ENCODE measurements around the gene TRAP1.

TRAP1 gene

DNA sequence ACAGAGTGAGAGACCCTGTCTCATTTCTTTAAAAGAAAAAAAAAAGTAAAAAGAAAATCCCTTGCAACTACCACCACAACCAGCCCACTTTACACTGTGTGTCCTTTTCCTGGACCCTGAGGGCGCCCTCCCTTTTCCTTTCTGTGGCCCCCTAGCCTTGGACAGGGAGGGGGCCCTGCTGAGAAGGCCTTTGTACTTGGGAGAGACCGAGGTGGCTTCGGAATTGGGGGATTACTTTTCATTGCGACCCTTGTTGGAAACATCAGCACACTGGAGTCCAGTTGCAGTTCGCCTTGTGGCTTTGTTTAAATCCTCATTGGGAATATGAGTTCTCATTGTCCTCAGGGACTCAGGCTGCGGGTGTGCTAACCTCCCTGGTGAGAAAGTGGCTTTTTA is 72.2 kb downstream of the TRAP1 start:
- Histone ChIP-seq H3K36me3 (ENCODE audit: insufficient read depth) (no peaks in the 10 kb centered on the region), H4K20me1 (ENCODE audit: insufficient read depth) (no peaks in the 10 kb centered on the region), H3K4me3 (IDR thresholded peaks at IDR 0.05; ENCODE audit: insufficient read depth, low read depth, low read length) (no peak overlapping the region), H3K4me2 (no peak overlapping the region), H3K4me1 (ENCODE audit: low read depth, poor library complexity, severe bottlenecking) (no peaks in the 10 kb centered on the region), H3K79me2 (ENCODE audit: insufficient read depth, low read depth) (no peaks in the 10 kb centered on the region), H2AFZ (ENCODE audit: low read depth) (no peak overlapping the region), H3K27me3 (ENCODE audit: insufficient read depth, low read depth) (no peaks in the 10 kb centered on the region), H3K9ac (no peak overlapping the region), H3K27ac (no peak overlapping the region)
- TF ChIP-seq, protein P1, sequence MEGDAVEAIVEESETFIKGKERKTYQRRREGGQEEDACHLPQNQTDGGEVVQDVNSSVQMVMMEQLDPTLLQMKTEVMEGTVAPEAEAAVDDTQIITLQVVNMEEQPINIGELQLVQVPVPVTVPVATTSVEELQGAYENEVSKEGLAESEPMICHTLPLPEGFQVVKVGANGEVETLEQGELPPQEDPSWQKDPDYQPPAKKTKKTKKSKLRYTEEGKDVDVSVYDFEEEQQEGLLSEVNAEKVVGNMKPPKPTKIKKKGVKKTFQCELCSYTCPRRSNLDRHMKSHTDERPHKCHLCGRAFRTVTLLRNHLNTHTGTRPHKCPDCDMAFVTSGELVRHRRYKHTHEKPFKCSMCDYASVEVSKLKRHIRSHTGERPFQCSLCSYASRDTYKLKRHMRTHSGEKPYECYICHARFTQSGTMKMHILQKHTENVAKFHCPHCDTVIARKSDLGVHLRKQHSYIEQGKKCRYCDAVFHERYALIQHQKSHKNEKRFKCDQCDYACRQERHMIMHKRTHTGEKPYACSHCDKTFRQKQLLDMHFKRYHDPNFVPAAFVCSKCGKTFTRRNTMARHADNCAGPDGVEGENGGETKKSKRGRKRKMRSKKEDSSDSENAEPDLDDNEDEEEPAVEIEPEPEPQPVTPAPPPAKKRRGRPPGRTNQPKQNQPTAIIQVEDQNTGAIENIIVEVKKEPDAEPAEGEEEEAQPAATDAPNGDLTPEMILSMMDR (conservative IDR thresholded peaks at IDR 0.05; ENCODE audit: low read depth, low read length) = no peak

DNA sequence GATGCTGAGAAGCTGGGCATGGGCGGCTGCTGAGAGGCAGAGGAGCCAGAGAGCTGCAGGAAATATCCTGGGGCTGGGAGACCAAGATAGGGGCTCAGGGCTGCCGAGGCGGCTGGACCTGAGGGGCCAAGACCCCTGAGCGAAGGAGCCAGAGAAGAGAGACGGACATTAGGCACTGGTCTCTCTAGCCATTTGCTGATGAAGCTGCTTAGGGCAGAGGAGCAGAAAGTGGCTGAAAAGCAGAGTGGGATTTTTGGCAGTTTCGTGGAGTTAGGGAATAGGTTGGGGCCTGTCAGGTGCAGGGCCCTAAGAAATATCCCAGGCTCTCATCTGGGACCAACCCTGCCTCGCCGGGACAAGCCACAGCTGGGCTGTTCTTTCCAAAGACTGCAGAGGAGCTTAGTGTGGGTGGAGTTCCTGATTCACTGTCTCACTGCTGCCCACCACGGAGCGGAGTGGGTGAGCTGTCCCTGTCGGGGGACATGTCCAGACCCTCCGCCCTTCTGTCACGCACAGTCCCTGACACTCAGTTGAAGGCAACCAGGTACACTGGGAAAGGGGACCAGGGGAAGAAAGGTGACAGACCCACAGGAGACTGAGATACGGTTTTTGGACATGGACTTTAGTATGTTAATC is 74.1 kb downstream of the TRAP1 start:
- no peaks in the 10 kb centered on the region for H3K4me1 ChIP-seq (ENCODE audit: low read depth, poor library complexity, severe bottlenecking)
- H3K9ac ChIP-seq = no peak overlapping the region
- no peak overlapping the region for H2AFZ ChIP-seq (ENCODE audit: low read depth)
- H3K27ac ChIP-seq = no peak overlapping the region
- no peak overlapping the region for H3K4me3 ChIP-seq (IDR thresholded peaks at IDR 0.05; ENCODE audit: insufficient read depth, low read depth, low read length)
- no peaks in the 10 kb centered on the region for H3K36me3 ChIP-seq (ENCODE audit: insufficient read depth)
- no peak overlapping the region for H3K4me2 ChIP-seq
- no peaks in the 10 kb centered on the region for H3K79me2 ChIP-seq (ENCODE audit: insufficient read depth, low read depth)
- no peaks in the 10 kb centered on the region for H3K27me3 ChIP-seq (ENCODE audit: insufficient read depth, low read depth)
- H4K20me1 ChIP-seq (ENCODE audit: insufficient read depth) = no peaks in the 10 kb centered on the region
- TF ChIP-seq, protein P1 (conservative IDR thresholded peaks at IDR 0.05; ENCODE audit: low read depth, low read length) = no peak

DNA sequence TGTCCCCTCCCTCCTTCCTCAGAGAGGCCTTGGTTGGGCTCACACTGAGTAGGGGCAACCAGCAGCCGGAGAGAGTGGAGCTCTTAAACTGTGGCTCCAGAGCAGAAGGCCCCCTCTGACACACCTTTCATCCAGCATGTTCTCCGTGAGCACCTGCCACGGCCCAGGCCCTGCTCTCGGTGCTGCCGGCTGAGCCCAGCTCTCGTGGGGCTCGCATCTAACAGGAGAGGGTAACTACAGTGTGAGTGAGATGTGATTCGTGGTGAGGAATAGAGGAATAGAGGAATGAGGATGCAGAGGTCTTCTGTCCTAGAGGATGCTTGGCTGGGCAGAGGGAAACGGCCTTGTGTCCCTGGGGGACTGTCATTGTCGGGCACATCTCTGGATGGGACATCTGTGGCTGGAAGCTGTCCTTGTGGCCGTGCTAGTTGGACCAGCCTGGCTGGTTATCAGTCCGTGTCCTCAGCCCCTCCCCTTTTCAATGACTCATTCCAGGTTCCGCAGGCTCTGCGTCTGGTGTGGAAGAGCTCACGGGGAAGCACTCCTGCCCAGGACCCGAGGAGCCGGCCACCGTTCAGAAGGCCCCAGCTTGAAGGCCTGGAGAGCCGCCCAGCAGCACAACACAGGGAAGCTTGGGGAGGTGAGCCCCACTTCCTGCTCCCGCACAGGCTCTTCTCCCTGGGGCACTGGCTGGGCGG is 74.8 kb downstream of the TRAP1 start:
- H3K9ac ChIP-seq = no peak overlapping the region
- no peaks in the 10 kb centered on the region for H3K27me3 ChIP-seq (ENCODE audit: insufficient read depth, low read depth)
- H3K27ac ChIP-seq = no peak overlapping the region
- TF ChIP-seq, protein P1 (conservative IDR thresholded peaks at IDR 0.05; ENCODE audit: low read depth, low read length) = no peak
- no peaks in the 10 kb centered on the region for H3K79me2 ChIP-seq (ENCODE audit: insufficient read depth, low read depth)
- no peak overlapping the region for H3K4me2 ChIP-seq
- no peak overlapping the region for H3K4me3 ChIP-seq (IDR thresholded peaks at IDR 0.05; ENCODE audit: insufficient read depth, low read depth, low read length)
- H3K4me1 ChIP-seq (ENCODE audit: low read depth, poor library complexity, severe bottlenecking) = peaks cover 5% of the 10 kb centered on the region
- no peaks in the 10 kb centered on the region for H3K36me3 ChIP-seq (ENCODE audit: insufficient read depth)
- no peaks in the 10 kb centered on the region for H4K20me1 ChIP-seq (ENCODE audit: insufficient read depth)
- no peak overlapping the region for H2AFZ ChIP-seq (ENCODE audit: low read depth)

DNA sequence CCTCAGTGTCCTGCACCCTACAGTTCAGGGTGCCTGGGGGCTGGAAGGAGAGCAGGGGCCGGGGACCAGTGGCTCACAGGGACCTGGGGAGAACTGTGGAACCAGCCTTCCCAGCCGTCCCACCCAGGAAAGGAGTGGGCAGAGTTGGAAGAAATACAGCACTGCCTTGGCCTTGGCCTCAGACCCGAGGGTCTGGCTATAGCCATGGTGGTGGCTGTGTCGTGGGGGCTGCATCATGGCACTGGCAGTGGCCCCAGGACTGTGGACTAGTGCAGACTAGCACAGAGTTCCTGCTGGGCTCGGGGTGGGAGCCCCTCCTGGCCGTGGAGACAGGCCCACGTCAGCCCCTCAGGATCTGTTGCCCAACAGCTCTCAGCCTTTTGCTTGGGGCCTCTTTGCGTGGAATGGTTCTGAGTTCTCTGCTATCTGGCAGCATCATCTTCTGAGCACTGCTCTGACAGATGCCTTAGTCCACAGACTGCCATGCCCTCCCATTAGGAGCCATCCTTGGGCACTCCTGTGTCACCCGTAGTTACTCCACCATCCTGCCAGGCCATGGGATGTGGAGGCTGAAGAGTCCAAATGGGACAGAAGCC is 75.4 kb downstream of the TRAP1 start:
- Histone ChIP-seq H3K27ac (no peak overlapping the region), H4K20me1 (ENCODE audit: insufficient read depth) (no peaks in the 10 kb centered on the region), H3K4me3 (IDR thresholded peaks at IDR 0.05; ENCODE audit: insufficient read depth, low read depth, low read length) (no peak overlapping the region), H3K36me3 (ENCODE audit: insufficient read depth) (no peaks in the 10 kb centered on the region), H2AFZ (ENCODE audit: low read depth) (no peak overlapping the region), H3K27me3 (ENCODE audit: insufficient read depth, low read depth) (no peaks in the 10 kb centered on the region), H3K4me2 (no peak overlapping the region), H3K79me2 (ENCODE audit: insufficient read depth, low read depth) (no peaks in the 10 kb centered on the region), H3K9ac (no peak overlapping the region), H3K4me1 (ENCODE audit: low read depth, poor library complexity, severe bottlenecking) (peaks cover 12% of the 10 kb centered on the region)
- TF ChIP-seq, protein P1 (conservative IDR thresholded peaks at IDR 0.05; ENCODE audit: low read depth, low read length) = no peak

Measured in KMS-11 (cell line).